ENCODE measurements around the gene CCDC112. TPM values are rescaled to one million over a fixed set of nuclear protein-coding genes. Genes with fewer than 3 reads are reported as not detected.
A peak's percentile ranks its signal among the peaks of the same experiment; 100 is the strongest.

The CCDC112 gene
- total and polyA plus RNA-seq, 2 of the 4 experiments (the other 2 are of a cell fraction): 2.0 to 2.3 TPM

GRCh38 chr5:115263078-115263380 is 33.4 kb downstream of the CCDC112 start:
- peak overlapping the region; percentile 93 for H4K91ac ChIP-seq (ENCODE audit: insufficient read depth, low read depth, low read length)
- CTCF ChIA-PET: no interaction called here
- peaks cover 3% of the 10 kb centered on the region; the same call in 1 of the 2 replicates for H3K36me3 ChIP-seq (ENCODE audit: control insufficient read depth, insufficient read depth, low read length)
- peaks cover 12% of the 10 kb centered on the region; the same call in 1 of the 2 replicates for H4K20me1 ChIP-seq (ENCODE audit: insufficient read depth, low read length)
- H3K27me3 ChIP-seq (ENCODE audit: control insufficient read depth, insufficient read depth, low read length): no peaks in the 10 kb centered on the region
- H3K14ac ChIP-seq (replicated peaks; ENCODE audit: low read depth, low read length): peak overlapping the region; percentile 83
- H2BK120ac ChIP-seq (ENCODE audit: low read depth, low read length): peak overlapping the region; percentile 50
- H3K4me1 ChIP-seq (ENCODE audit: control insufficient read depth, insufficient read depth, low read length): peaks cover 6% of the 10 kb centered on the region; the same call in 1 of the 2 replicates
- WGBS, 2 experiments (ENCODE audit: extremely low coverage in 2 of 2, insufficient read length in 1 of 2): no CpG with 5 or more reads among the region's 7 CpGs
- peak overlapping the region; percentile 99 to 100 for H4K8ac ChIP-seq (ENCODE audit: low read depth in 2 of 2, low read length in 2 of 2)
- H2BK20ac ChIP-seq (ENCODE audit: low read depth, low read length): no peak overlapping the region
- H3K4ac ChIP-seq (ENCODE audit: low read depth, low read length): peak overlapping the region; percentile 82
- H2AFZ ChIP-seq (replicated peaks; ENCODE audit: low read length, poor library complexity): peak overlapping the region; percentile 89
- BruUV-seq (replicated peaks): no TSS peak
- H3K27ac ChIP-seq (ENCODE audit: insufficient read depth, low read length): peak overlapping the region; percentile 91
- no peak overlapping the region for H2BK15ac ChIP-seq (ENCODE audit: low read depth, low read length)
- H3K79me1 ChIP-seq (ENCODE audit: low read depth in 1 of 2, low read length in 2 of 2): peaks cover 19 to 33% of the 10 kb centered on the region in 2 experiments; a peak in 3 of 4 replicates
- H2BK5ac ChIP-seq (ENCODE audit: low read depth, low read length, poor library complexity, severe bottlenecking): peak overlapping the region; percentile 85
- dilution Hi-C loops (cut with HindIII; ENCODE audit: low sequenced_read_pairs, unreplicated experiment) (no loop called here), intact Hi-C loops (cut with micrococcal nuclease) (loop anchor here (5.0 kb wide), 1 partner anchor 34 kb away; the partner anchor contains the start of gene CCDC112), in situ Hi-C loops (cut with MboI; ENCODE audit: low sequenced_read_pairs) (no loop called here)
- H3K4me3 ChIP-seq (ENCODE audit: insufficient read depth, low read depth, low read length): peak overlapping the region; percentile 79
- H3K56ac ChIP-seq (ENCODE audit: extremely low read depth, insufficient read depth, low read length): peak overlapping the region; percentile 89
- H3K18ac ChIP-seq (ENCODE audit: low read depth, low read length): peak overlapping the region; percentile 98
- H3K9ac ChIP-seq (ENCODE audit: low read depth, low read length): peak overlapping the region; percentile 97
- peak overlapping the region; percentile 100 for H4K5ac ChIP-seq (ENCODE audit: low read depth, low read length)
- no peak overlapping the region for H2AK5ac ChIP-seq (ENCODE audit: low read depth, low read length)
- H3K9me1 ChIP-seq (ENCODE audit: insufficient read depth, low read length): no peaks in the 10 kb centered on the region; the same call in 1 of the 2 replicates
- DNase-seq (no peak), ATAC-seq (ENCODE audit: low read depth) (no peak)
- TF ChIP-seq SMC3 (IDR thresholded peaks at IDR 0.05; ENCODE audit: low read depth, low read length) (no peak), RFX5 (IDR thresholded peaks at IDR 0.05; ENCODE audit: low read depth, low read length) (no peak), POLR2A (IDR thresholded peaks at IDR 0.05; ENCODE audit: low read depth, low read length) (no peak), MXI1 (IDR thresholded peaks at IDR 0.05; ENCODE audit: borderline replicate concordance, low read depth, low read length) (no peak)
- H3K9me3 ChIP-seq (ENCODE audit: control insufficient read depth, insufficient read depth, low read length): no peaks in the 10 kb centered on the region
- POLR2A ChIA-PET (ENCODE audit: unreplicated experiment): no interaction called here
- H3K4me2 ChIP-seq (ENCODE audit: low read depth, low read length): peak overlapping the region; percentile 99
- peak overlapping the region; percentile 81 for H3K23ac ChIP-seq (ENCODE audit: low read depth, low read length)
- no peak overlapping the region for H2AK9ac ChIP-seq (replicated peaks; ENCODE audit: low read depth, low read length, poor library complexity)

All from IMR-90 (cell line).